Left lobe of liver (tissue), 2 donors: ENCODE results near the gene CHMP6. TPM values are rescaled to one million over a fixed set of nuclear protein-coding genes. Genes with fewer than 3 reads are reported as not detected.

Experiments used
- ATAC-seq: fragments of 200-7000 bp; cut with Tn5 transposase; one replicate; pipeline ENCODE4 v1.9.1; 2020; ENCODE audit warnings: mild to moderate bottlenecking, moderate library complexity
- DNase-seq: peaks from one replicate; pipeline ENCODE4 v3.0.0-alpha.2; 2020; ENCODE audit warnings: low spot score
- total RNA-seq: library from RNA; stranded (reverse); gene quantifications from one replicate; pipeline ENCODE4 v1.2.1, GENCODE V29; 2021
- donor health status: DM: no; HTN: no; CAD: no; lungs with moderate emphysema.
- donor health status: DM: no; HTN: yes; CAD: no.

Gene CHMP6
- total RNA-seq, 1 donor from 2014 or later: 16.5 TPM

DNA sequence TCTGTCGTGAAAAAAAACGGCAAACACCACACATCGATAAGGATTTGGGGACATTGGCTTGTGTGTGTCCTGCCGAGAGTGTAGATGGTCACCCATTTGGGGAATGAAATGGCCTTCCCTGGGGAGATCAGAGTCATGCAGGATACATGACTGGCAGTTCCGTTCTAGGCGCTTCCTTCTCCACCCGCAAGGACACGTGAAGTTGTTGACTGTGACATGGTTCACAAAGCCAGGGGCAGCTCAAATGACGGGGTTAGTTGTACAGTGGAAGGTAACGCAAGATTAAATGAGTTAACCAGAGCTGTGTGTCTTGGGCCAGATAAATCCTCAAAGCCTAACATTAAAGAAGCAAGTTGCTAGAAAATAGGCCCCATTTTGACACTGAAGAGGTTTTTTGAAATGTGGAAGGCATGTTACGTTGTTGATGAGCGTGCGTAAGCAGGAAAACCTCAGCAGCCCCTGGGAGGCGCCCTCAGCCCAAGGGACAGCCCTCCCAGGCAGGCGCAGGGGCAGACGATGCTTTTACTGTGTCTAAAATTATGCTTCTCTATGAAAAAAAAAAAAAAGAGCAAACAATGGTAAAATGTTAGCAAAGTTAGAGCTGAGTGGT is 35.9 kb upstream of the CHMP6 start:
- DNase-seq (no peak), ATAC-seq (no peak)

- ATAC-seq (no peak), DNase-seq (no peak)
These were observed 35.1 kb upstream of the CHMP6 start for GRCh38 chr17:80956321-80957190.

DNA sequence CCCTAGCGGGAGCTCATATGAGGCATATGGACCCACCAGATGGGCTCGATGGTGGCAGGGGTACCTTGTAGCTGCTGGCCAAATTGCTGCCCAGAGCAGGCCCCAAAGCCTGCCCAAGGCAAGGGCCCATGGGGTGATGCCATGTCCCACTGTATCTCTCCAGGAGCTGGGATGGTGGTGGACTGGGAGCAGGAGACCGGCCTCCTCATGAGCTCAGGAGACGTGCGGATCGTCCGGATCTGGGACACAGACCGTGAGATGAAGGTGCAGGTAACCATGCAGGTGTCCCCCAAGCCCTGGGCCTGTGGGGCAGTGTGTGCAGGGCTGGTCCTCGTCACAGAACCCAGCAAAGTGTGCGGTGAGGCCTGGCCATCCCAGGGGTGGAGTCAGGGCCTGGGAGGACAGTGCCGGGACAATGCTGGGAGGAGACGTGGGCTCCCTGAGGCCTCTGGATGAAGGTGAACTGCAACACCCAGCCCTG is 34.1 kb upstream of the CHMP6 start:
- DNase-seq (no peak), ATAC-seq (no peak)

DNA sequence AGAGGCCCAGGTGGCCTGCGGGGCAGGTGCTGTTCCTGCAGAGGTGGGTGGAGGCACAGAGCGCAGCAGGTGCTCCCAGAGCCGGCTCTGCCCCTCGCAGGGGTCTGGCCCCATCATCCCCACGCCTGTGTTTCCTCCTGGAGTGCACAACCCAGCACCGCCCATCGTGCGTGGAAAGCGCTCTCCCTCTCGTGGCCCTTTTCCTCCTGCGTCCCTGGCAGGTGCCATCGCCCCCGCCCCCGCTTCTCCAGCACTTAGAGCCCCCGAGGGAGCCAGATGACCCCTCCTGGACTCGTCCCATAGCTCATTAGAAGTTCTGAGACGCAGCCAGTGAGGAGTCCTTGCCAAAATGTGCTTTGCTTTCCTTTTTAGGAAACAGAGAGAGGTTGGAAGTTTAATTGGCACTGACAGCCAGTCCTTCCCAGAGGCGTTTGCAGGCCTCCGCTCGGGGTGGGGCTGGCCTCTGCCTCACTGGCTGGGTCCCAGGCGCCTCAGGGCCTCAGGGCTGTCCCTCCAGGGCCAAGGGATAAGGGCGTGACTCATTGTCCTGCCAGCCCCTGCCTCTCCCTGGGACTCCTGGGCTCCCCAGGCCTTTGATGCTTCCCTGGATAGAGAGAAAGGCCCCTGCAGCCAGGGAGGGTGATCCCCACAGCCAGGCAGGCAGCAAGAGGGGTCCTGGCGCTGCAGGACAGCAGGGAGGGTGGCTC is 32.2 kb upstream of the CHMP6 start:
- DNase-seq (no peak), ATAC-seq (peak; percentile 52)

DNA sequence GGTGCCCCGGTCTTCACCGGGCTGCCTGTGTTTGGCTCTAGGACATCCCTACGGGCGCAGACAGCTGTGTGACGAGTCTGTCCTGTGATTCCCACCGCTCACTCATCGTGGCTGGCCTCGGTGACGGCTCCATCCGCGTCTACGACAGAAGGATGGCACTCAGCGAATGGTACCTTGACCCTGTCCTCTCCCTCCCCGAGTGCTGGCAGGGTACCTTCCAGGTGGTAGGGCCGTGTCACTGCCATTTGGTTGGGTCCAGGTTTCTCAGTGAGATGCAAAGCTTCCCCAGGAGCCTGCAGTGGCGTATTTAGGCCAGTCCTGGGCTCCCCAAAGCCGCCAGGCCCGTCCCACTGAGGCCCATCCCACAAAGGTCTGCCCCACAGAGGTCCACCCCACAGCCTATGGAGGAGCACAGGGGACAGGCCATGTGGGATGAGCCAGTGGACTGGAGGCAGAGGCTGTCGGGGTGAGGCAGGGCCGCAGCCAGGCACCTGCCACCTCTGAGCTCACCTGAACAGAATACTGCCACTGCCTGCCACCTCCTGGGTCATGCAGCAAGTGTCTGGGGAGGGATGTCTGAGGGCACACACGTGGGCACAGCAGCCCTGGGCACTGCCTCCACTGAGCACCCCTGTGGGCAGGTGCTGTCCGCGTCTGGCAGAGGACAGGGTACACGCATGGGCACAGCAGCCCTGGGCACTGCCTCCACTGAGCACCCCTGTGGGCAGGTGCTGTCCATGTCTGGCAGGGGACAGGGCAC is 31.4 kb upstream of the CHMP6 start:
- ATAC-seq (no peak), DNase-seq (no peak)

DNA sequence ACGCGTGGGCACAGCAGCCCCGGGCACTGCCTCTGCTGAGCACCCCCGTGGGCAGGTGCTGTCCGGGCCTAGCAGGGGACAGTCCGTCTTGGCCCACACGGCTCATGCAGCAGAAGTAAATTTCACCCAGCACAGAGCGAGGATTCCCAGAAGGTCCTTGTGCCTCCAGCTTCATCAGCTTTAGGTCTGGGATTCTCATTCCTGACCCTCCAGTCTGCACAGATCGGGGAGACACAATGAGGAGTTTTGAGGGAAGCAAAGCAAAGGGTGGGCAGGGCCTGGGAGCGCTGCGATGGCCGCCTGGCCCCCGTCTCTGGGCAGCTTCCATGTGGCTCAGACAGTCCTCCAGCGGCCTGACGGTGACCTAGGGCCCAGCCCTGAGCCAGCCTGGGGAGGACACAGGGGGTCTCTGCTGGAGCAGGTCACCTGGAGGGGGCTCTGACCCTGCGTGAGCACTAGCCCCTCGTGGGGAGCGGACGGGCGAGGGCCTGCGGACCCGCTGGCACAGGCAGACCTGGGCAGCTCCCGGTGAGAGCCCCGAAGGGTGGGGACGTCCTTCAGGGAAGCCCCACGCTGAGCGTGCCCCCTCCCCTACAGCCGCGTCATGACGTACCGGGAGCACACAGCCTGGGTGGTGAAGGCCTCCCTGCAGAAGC is 30.7 kb upstream of the CHMP6 start:
- ATAC-seq: no peak
- DNase-seq: no peak

GRCh38 chr17:80961541-80962330 is 29.9 kb upstream of the CHMP6 start:
- DNase-seq: no peak
- no peak for ATAC-seq

- DNase-seq (no peak), ATAC-seq (no peak)
These were observed 29.0 kb upstream of the CHMP6 start for GRCh38 chr17:80962356-80963329.

DNA sequence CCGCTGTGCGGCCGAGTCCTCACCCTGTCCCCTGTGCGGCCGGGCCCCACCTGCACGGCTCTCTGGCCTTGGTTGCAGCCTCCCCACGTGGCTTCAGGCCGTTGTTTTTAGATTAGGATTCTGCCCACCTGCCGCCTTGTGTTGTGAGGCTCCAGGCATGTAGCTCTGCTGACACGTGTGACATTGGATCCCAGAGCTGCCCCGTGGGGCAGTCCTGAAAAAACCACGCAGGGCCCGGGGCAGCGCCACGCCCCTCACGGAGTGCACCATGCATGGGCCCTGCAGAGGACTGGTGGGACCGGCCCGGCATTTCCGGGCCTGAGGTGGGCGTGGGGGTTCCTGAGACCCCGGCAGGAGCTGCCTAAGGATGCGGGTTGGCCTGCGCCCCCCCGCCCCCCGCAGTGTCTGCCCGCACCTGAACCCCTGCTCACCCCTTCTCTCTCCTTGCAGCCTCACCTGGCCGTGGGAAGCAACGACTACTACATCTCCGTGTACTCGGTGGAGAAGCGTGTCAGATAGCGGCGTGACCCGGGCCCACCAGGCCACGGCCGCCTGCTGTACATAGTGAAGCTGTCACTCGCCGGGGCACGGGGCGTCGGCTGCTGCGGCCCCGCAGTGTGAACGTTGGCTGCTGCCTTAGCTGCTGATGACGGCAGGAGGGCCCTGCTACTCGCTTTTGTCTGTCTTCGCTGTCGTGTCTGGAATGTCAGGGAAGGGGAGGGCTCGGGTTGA is 27.7 kb upstream of the CHMP6 start:
- ATAC-seq (no peak), DNase-seq (no peak)

DNA sequence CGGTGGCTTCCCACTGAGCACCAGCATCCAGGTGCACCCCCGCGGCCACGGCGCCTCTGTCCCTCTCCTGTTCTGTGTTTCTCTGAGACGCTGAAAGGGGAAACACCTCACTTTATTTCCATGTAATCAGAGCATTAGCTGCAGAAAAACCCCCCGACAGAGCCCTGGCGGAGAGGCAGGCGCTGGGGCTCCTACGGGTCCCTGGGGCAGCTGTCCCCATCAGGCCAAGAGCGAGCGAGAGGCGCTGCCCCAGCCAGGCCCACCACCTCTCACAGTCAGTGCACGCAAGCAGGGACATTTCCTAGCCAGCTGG is 27.1 kb upstream of the CHMP6 start:
- DNase-seq: no peak

GRCh38 chr17:80964859-80965580 is 26.6 kb upstream of the CHMP6 start:
- ATAC-seq: no peak
- no peak for DNase-seq

More for the DNA sequence above, 27.1 kb upstream of the CHMP6 start:
- ATAC-seq: no peak

DNA sequence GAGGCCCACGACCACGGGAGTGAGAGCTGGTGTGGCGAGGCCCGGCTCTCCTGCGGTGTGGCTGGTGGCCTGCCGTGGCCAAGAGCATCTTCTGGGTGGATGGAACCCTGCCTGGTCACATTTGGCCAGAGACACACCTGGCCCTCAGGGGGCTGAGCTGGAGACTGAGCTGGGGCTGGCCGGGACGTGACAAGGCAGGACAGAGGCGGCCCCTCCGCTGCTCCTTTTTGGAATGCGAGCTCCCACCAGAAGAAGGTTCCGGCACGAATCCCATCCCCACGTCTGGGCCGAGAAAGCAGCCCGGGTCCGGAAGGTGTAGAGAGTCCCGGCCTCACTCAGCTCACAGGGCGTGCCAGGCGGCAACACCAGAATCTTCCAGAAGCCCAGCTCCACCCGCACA is 26.0 kb upstream of the CHMP6 start:
- DNase-seq: no peak
- no peak for ATAC-seq

DNA sequence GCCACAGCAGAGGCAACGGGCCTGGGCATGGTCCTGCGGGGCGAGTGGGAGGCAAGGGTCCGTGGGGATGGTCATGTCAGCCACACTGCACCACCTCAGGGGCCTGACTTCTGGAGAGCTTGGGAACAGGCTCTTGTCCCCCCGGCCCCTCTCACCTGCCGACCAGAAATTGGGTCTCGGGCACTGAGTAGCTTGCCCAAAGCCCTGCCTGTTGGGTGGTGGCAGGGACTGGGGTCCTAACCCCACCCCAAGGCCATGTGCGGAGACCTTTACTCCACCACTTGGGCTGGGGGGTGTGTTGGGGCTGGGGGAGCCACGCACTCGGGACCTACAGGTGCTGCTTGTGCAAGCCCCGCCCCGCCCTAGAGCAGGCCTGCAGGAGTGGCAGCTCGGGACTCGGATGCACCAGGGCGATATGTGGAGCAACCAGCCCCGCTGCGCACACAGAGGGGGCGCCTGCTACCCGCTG is 24.2 kb upstream of the CHMP6 start:
- DNase-seq (peak; percentile 44), ATAC-seq (peak; percentile 3)

- DNase-seq: no peak
- no peak for ATAC-seq
These were observed 23.0 kb upstream of the CHMP6 start for GRCh38 chr17:80968602-80969029.

GRCh38 chr17:80969030-80969673 is 22.5 kb upstream of the CHMP6 start:
- DNase-seq: peak; percentile 46
- peak; percentile 34 for ATAC-seq

DNA sequence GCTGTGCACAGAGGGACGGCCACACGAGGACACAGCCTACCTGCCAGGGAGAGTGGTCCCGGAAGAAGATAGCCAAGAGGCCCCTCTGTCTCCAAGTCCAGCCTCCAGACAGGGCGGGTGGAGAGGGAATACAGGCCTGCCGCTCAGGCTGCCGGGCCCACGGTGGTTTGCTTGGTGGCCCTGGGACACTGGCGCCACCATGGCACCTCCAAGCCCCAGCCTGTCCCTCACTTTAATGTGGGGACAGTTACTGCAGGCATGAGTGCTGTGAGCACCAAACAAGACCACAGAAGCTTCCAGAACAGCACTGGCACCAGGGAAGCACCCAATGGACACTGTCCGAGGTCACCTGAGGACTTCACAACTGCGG is 22.0 kb upstream of the CHMP6 start:
- DNase-seq: no peak

More for the DNA sequence above, 22.0 kb upstream of the CHMP6 start:
- ATAC-seq: peak; percentile 13
